Measurements from ENCODE around the gene CORT.

DNA sequence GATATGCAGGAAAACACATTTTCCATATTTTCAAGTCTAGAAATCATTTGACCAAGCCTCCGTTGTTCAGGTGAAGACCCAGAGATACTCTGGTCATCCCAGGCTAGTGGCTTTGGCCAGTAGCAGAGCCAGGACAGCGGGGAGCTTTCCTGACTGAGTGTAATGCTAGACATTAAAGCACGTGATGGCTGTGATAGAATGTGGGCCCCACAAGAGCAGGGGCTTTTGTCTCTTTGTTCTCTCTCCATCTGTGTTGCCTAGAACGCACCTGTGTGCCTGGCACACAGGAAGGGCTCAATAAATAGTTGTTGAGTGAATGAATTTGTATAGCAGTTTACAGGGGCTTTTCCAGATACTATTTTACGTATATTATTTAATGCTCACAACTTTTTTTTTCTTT is 9.0 kb upstream of the CORT start:
- TF ChIP-seq SMC3 (conservative IDR thresholded peaks at IDR 0.05; ENCODE audit: poor library complexity) (no peak), CTCF (IDR thresholded peaks at IDR 0.05; ENCODE audit: poor library complexity, severe bottlenecking) (no peak), EP300 (conservative IDR thresholded peaks at IDR 0.05; ENCODE audit: poor library complexity, severe bottlenecking) (no peak), TAF1 (IDR thresholded peaks at IDR 0.05; ENCODE audit: low read depth) (no peak), EZH2 (IDR thresholded peaks at IDR 0.05; ENCODE audit: borderline replicate concordance, insufficient read depth, low read length, poor library complexity, severe bottlenecking) (no peak), POLR2AphosphoS5 (IDR thresholded peaks at IDR 0.05) (no peak)

All from neural cell (in vitro differentiated cells).